Breast epithelium (tissue), 4 donors: Measurements from ENCODE around the gene PFAS. TPM values are rescaled to one million over a fixed set of nuclear protein-coding genes. Genes with fewer than 3 reads are reported as not detected.

ENCODE experiments used
- DNase-seq, 2 donors: peaks; one replicate each; pipeline ENCODE4 v3.0.0-alpha.2; 2019; ENCODE audit warnings: low spot score in 2 of 2
- H3K27ac ChIP-seq, 2 donors: fragments of 200-600 bp; sonication (generic) in 1 of 2; one replicate each; pipeline ENCODE4 v1.5.1; 2016 to 2019; ENCODE audit warnings: mild to moderate bottlenecking in 1 of 2
- H3K27me3 ChIP-seq, 2 donors: fragments of 200-600 bp; sonication (generic) in 1 of 2; one replicate each; pipeline versions ENCODE4 v1.5.1 to v1.6.0; 2017 to 2019; ENCODE audit warnings: control low read depth in 1 of 2, mild to moderate bottlenecking in 1 of 2
- H3K36me3 ChIP-seq: fragments of 200-600 bp; one replicate; pipeline ENCODE4 v1.5.1; 2019
- H3K4me1 ChIP-seq, 2 donors: fragments of 200-600 bp; sonication (generic); one replicate each; pipeline ENCODE4 v1.5.1; 2016 to 2019; ENCODE audit warnings: control low read depth in 1 of 2
- H3K4me3 ChIP-seq, 3 donors: fragments of 200-600 bp; sonication (generic); 1 replicate in 2 of 3; 2 replicates in 1 of 3; pipeline ENCODE4 v1.5.1; 2016 to 2019; ENCODE audit warnings: mild to moderate bottlenecking in 3 of 3, moderate library complexity in 2 of 3
- H3K9me3 ChIP-seq, 2 donors: fragments of 200-600 bp; sonication (generic) in 1 of 2; one replicate each; pipeline ENCODE4 v1.5.1; 2016 to 2019; ENCODE audit warnings: control low read depth in 1 of 2
- CTCF ChIP-seq, 3 donors: fragments of 450-650 bp; IDR thresholded peaks; one replicate each; pipeline ENCODE4 v1.5.1; 2016 to 2017; ENCODE audit warnings: antibody characterized with exemption in 3 of 3, mild to moderate bottlenecking in 3 of 3, moderate library complexity in 3 of 3
- POLR2A ChIP-seq: fragments of 450-650 bp; IDR thresholded peaks from one replicate; pipeline ENCODE4 v1.6.1; 2016; ENCODE audit warnings: antibody characterized with exemption, mild to moderate bottlenecking, moderate library complexity
- POLR2AphosphoS5 ChIP-seq, 3 donors: sonication (generic); formaldehyde crosslinking; IDR thresholded peaks; one replicate each; pipeline ENCODE4 v1.6.1; 2017; ENCODE audit warnings: antibody characterized with exemption in 3 of 3
- intact Hi-C: fragments of 100-400 bp; cut with DNase I; formaldehyde crosslinking; loops from one replicate; pipeline ENCODE4 v1.15.1; 2023; ENCODE audit warnings: low total_unique reads
- total RNA-seq, 3 donors: library from RNA; depleted of rRNA; stranded (reverse); fragments of >200 nt; gene quantifications; one replicate each; pipeline ENCODE4 v1.1.0, GENCODE V29; 2016

PFAS gene
- total RNA-seq, 3 donors from 2014 or later, result 10.2 to 23.6 (median 18.7) TPM

GRCh38 chr17:8292639-8293395 lies 43.7 kb downstream of the PFAS start:
- DNase-seq, result no peak
- Histone ChIP-seq H3K4me1 (no peaks in the 10 kb centered on the region), H3K4me3 (no peak overlapping the region), H3K27ac (no peak overlapping the region), H3K27me3 (no peaks in the 10 kb centered on the region), H3K36me3 (no peaks in the 10 kb centered on the region), H3K9me3 (no peaks in the 10 kb centered on the region)
- TF ChIP-seq POLR2A, result no peak
- no peak for TF ChIP-seq POLR2AphosphoS5 (IDR thresholded peaks at IDR 0.05)
- TF ChIP-seq CTCF (IDR thresholded peaks at IDR 0.05), result no peak
- intact Hi-C loops, result loop anchor here (5.0 kb wide), 1 partner anchor 164 kb away; no protein-coding TSS in a partner anchor

GRCh38 chr17:8294361-8294760 lies 45.3 kb downstream of the PFAS start:
- Histone ChIP-seq H3K4me3 (peak overlapping the region in 1 of 3 donors; percentile 70), H3K27ac (peak overlapping the region; percentile 88 to 92), H3K27me3 (no peaks in the 10 kb centered on the region), H3K36me3 (no peaks in the 10 kb centered on the region), H3K9me3 (no peaks in the 10 kb centered on the region), H3K4me1 (no peaks in the 10 kb centered on the region)
- no peak for TF ChIP-seq POLR2AphosphoS5 (IDR thresholded peaks at IDR 0.05)
- TF ChIP-seq POLR2A, result no peak
- no peak for TF ChIP-seq CTCF (IDR thresholded peaks at IDR 0.05)
- no peak for DNase-seq
- intact Hi-C loops, result loop anchor here (5.0 kb wide), 1 partner anchor 163 kb away; no protein-coding TSS in a partner anchor

GRCh38 chr17:8294814-8295316 lies 45.8 kb downstream of the PFAS start:
- Histone ChIP-seq H3K27ac (peak overlapping the region; percentile 88 to 92), H3K27me3 (no peaks in the 10 kb centered on the region), H3K4me1 (no peaks in the 10 kb centered on the region), H3K9me3 (no peaks in the 10 kb centered on the region), H3K4me3 (peak overlapping the region; percentile 57 to 80 (median 70)), H3K36me3 (no peaks in the 10 kb centered on the region)
- no peak for DNase-seq
- intact Hi-C loops, result loop anchor here (5.0 kb wide), 1 partner anchor 162 kb away; no protein-coding TSS in a partner anchor
- TF ChIP-seq CTCF (IDR thresholded peaks at IDR 0.05) (no peak), POLR2A (no peak), POLR2AphosphoS5 (IDR thresholded peaks at IDR 0.05) (no peak)

- Histone ChIP-seq H3K4me1 (no peaks in the 10 kb centered on the region), H3K27ac (no peak overlapping the region), H3K36me3 (no peaks in the 10 kb centered on the region), H3K4me3 (no peak overlapping the region), H3K27me3 (no peaks in the 10 kb centered on the region), H3K9me3 (no peaks in the 10 kb centered on the region)
- TF ChIP-seq POLR2AphosphoS5 (IDR thresholded peaks at IDR 0.05) (no peak), CTCF (IDR thresholded peaks at IDR 0.05) (no peak), POLR2A (no peak)
- no peak for DNase-seq
- intact Hi-C loops, result no loop called here
Measured at GRCh38 chr17:8300226-8300625, 51.1 kb downstream of the PFAS start.

GRCh38 chr17:8300627-8301242 lies 51.6 kb downstream of the PFAS start:
- intact Hi-C loops, result no loop called here
- Histone ChIP-seq H3K4me3 (no peak overlapping the region), H3K27me3 (no peaks in the 10 kb centered on the region), H3K36me3 (no peaks in the 10 kb centered on the region), H3K27ac (no peak overlapping the region), H3K4me1 (no peaks in the 10 kb centered on the region), H3K9me3 (no peaks in the 10 kb centered on the region)
- peak in 1 of 2 donors; percentile 40 for DNase-seq
- TF ChIP-seq POLR2AphosphoS5 (IDR thresholded peaks at IDR 0.05) (peak in 1 of 3 donors; percentile 52), POLR2A (no peak), CTCF (IDR thresholded peaks at IDR 0.05) (peak; percentile 68 to 88 (median 88))
